Raji (cell line): Measurements from ENCODE around the gene RRH.

Experiments
- POLR2A ChIP-seq: IDR thresholded peaks from 2 replicates; pipeline ENCODE4 v1.6.1; 2011; ENCODE audit warnings: low read depth, low read length, control low read depth; ENCODE audit not compliant: insufficient read depth

Gene RRH, protein sequence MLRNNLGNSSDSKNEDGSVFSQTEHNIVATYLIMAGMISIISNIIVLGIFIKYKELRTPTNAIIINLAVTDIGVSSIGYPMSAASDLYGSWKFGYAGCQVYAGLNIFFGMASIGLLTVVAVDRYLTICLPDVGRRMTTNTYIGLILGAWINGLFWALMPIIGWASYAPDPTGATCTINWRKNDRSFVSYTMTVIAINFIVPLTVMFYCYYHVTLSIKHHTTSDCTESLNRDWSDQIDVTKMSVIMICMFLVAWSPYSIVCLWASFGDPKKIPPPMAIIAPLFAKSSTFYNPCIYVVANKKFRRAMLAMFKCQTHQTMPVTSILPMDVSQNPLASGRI

DNA sequence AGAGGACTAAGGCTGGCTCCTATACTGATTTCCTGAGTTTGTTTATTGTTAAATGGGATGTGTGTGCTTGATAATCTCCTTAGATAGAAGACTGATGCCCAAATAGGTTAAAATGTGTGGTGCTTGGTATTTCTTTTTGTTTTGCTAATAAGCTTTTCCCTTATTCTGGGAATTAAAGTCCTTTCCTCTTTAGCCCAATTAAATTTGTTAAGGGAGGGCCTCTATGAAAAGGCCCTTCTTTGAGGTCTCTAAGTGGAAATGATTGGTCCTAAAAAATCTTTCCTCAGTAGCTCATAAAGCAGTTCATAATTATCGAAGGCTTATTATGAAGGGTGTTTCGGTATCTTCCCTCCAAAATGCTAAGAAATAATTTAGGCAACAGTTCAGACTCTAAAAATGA, at the start of gene RRH:
TSS of gene RRH (plus strand) at position 301 of the 400 bp plus-strand sequence. CDS start at position 357, 56 bp downstream.
- TF ChIP-seq POLR2A, result no peak

DNA sequence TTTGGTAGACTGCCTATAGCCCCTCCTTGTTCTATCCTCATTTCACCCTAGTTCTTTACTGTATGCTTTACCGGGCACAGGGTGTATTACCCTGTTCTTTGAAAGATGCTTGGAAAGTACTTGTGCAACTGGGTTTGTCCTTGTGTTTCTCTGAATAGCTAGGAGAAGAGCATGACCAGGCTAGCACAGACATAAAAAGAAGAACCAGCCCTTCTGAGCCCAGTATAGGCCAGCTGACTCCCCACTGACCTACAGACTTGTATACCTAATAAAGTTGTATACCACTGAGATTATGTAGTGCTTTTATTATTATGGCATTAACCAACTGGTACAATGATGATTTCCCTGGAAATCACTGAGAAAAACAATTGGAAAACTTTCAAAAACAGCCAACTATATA, 40.9 kb upstream of the RRH start:
- TF ChIP-seq POLR2A, result no peak

DNA sequence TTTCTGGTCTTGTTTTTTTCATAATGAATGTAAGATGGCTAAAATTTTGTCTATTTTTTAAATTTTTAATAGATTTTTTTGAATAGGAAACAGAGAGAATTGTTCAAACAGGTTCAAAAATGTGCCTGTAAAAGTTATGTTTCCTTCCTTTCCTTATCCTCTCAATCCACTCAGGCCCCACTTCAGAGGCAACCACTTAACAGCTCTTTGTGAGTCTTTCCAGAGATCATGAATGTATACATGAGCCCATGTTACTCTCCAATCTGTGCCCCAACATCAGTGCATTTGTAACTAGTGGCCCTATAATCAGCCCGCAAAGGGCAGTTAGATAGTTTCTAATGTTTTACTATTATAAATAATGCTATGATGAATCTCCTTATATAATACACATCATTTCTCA, 40.0 kb upstream of the RRH start:
- TF ChIP-seq POLR2A, result no peak

DNA sequence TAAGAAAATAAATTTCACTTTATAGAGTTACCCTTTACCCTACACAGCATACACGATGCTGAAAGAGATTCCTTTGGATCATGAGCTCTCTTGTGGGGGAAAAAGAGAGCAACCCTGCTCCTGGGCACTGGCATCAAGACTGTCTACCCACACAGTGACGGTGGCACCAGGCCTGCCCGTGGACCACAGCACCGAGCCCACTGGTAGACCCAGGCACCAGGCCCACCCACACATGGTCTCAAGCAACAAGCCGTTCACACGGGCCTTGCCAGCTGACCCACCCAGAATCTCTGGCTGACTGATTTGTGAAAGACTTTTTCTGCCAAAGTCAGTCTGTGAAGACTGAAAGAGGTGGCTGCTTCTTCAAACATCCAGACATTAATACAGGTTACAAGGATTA, 32.7 kb upstream of the RRH start:
- no peak for TF ChIP-seq POLR2A

DNA sequence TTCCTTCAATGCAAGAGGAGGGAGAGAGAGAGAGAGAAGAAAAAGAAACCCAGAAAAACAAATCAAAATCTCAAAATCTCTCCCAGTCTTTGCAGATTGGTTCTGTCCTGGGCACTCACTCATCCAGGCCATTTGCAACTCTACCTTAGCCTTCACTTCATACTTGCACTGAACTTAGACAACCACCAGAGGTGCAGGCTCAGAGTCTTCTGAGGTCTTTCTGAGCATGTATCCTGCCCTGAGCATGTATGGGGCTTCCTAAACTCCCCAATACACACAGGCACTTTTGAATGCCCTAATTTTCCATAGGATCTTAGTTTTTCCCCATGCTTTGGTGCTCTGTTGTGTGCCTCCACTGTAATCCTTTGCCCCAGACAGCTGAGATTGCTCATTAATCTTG, 28.9 kb upstream of the RRH start:
- no peak for TF ChIP-seq POLR2A

DNA sequence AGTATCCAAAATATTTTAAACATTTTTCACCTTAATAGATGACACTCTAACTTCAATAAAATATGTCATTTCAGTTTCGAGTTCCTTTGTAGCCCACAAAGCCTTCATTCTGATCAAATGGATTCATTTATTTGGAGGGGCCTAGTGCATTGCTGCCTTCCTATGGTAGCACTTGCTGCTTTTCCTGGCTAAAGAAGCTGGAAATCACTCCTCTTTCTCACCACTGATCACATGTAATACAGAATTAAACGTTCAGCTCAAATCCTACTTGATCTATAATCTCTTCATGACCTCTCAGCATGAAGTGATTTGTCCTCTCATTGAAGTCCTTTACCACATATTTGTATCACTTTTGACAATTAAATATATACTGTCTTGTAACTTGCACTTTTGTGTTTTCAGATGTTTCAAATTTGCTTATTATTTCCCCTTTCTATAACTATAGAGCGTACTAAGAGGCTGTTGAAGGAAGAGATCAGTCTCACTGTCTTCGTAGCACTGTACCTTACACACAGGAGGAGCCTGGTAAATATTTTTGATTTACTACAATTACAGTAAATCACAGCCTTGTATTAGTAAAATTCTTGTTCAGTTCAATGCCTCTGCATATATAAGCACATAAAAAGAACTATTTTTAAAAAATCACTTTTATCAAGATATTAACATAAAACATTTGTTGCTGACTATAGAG, 26.5 kb upstream of the RRH start:
- no peak for TF ChIP-seq POLR2A

DNA sequence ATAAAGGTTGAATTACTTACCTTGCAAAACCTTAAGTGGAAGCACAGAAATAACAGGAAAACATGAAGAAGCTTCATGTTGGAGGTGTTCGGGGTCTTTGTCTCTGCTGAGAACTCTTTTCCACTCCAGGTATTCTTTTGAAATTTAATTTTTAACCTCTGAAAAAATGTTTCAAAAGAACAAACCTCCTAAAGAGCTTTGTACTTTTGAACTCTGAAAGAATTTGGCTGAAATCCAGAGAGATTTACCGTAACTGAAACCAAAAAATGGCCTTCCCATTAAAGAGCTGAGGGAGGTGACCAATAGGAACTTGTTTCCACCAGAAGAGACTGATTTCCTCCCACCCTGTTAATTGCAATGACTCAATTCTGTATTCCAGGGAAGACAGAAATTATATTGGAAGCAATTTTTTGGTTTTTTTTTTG, 25.9 kb upstream of the RRH start, which contains the start of gene CFI:
TSS of gene CFI (minus strand) at position 105 of the 425 bp plus-strand sequence. CDS start at position 77, 28 bp downstream.
- no peak for TF ChIP-seq POLR2A

DNA sequence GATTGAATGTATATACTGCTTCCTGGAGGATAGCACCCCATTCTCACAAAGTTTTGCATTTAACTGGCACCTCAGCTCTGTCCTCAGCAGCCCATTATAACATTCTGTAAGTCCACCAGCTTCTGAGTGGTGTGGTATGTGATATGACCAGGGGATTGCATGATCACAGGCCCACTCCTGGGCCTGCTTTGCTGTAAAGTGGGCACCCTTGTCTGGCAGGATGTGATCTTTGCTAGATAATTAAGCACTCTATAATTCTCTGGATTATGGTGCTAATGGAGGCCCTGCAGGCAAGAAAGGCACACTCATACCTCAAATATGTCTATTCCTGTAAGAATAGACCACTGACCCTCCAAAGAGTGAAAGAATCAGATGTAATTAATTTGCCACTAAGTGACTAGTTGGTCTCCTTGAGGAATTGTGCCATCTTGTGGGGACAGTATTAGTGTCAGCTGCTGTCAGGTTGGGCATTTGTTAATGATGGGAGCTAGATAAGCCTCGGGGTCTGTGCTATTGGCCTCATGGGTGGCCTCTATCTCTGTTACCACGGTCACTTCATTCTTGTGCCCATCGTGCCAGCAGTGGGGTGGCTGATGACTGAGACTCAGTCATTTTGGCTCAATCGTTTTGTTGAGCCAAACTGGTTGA, 23.7 kb upstream of the RRH start:
- TF ChIP-seq POLR2A, result no peak

DNA sequence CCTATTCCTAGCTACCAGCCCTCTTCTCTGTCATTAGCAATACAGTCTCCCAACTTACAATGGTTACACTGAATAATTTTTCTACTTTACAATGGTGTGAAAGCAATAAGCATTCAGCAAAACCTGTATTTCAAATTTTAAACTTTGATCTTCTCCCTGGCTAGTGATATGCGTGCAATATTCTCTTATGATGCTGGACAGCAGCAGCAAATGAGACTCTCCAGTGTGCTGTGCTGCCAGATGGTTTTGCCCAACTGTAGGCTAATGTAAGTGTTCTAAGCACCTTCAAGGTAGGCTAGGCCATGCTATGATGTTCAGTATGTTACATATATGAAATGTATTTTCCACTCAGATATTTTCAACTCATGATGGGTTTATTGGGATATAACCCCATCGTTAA, 18.1 kb upstream of the RRH start:
- no peak for TF ChIP-seq POLR2A

DNA sequence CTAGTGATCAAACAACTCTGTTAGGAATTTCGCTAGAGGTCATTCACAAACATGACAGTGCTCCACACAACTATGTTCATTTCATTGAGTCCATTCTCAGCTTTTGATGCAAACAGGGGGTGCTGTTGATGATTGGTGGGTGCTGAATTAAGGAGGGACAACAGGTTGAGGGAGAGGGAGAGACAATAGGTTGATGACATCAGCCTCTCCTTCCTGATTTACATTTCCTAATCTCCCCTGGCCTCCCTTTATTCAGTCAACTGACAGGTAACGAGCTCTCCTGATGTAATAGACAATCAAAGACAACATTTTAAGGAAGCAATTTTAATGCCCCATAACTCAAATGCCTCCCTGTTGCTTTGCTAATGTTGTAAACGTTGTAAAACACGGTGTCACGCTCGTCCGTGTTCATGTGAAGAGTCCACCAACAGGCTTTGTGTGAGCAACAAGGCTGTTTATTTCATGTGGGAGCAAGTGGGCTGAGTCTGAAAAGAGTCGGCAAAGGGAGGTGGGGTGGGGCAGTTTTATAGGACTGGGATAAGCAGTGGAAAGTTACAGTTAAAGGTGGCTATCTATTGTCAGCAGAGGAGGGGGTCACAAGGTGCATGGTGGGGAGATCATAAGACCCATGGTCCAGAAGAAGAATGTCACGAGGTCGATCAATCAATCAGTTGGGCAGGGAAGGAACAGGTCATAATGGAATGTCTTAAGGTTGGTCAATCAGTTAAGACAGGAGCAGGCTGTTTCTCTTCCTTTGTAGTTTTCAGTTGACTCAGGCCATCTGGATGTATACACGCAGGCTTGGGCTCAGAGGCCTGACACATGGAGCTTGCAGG, 17.0 kb upstream of the RRH start:
- TF ChIP-seq POLR2A, result no peak

DNA sequence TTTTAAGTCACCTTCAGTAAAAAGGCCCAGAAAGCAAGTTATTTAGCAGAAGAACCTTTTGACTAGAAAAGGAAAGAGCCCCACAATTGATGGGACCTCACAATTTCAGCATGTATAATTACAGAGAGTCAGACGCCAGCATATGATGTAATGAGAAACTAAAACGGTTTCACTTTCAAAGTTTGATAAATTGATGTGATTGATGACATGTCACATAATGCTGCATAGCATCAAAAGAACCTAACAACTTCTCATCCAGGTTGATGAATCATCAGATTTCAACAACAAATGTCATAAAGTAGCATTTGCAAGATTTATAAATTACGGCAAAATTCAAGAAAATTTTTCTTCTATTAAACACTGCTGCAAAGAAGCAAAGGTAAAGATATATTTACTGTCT, 16.1 kb upstream of the RRH start:
- TF ChIP-seq POLR2A, result no peak

DNA sequence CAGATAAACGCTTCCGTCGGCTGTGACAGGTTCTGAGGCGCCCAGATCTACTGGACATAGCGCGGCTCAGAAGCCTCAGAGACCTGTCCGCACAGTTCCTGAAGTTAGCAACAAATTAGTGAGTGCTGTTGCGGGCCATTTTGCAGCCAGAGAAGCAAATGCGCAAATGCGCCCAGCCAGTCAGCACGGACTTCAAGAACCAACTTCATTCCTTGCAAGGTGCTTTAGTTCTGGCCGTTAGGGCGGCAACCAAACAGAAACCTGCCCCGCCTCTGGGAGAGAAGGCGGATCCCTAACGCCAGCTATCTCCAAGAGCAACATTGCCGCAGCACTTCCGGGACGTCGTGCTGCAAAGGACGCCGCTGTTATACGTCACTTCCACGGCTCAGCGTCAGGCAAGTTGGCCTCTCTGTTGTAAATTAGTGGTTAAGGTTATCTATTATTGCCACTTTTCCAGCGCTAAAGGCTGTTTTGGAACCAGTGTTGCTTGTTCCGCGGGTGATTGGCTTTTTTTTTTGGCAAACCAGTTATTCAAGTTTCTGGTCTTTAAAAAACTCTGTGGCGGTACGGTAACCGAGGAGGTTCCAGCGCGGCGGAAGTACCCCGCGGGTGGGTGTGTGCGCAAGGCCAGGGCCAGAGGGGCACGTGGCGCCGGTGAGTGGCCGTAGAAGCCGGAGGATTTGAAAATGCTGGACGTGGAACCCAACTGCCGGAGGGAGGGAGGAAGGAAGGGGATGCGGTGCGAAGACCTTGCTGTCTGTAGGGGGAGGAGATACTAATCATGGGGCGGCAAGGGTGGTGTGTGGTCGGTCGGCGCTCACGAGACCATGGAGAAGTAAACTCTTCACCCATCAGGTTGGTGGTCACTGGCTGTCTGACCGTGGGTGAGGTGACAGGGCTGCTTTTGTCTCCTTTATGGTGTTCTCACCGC, 12.4 kb upstream of the RRH start, which contains the start of gene GAR1:
TSS of gene GAR1 (plus strand) at position 612 of the 931 bp plus-strand sequence. CDS start 403 bp downstream, outside the sequence.
- TF ChIP-seq POLR2A, result peak; percentile 81

DNA sequence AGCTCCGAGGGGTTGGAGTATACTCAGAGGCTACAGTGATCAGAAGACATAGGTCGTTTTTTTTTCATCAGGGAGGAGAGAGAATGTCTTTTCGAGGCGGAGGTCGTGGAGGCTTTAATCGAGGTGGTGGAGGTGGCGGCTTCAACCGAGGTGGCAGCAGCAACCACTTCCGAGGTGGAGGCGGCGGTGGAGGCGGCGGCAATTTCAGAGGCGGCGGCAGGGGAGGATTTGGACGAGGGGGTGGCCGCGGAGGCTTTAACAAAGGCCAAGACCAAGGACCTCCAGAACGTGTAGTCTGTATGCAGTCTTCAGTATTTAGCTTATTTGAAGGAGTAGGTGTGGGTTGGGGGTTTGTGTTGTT, 11.7 kb upstream of the RRH start:
- TF ChIP-seq POLR2A, result no peak

DNA sequence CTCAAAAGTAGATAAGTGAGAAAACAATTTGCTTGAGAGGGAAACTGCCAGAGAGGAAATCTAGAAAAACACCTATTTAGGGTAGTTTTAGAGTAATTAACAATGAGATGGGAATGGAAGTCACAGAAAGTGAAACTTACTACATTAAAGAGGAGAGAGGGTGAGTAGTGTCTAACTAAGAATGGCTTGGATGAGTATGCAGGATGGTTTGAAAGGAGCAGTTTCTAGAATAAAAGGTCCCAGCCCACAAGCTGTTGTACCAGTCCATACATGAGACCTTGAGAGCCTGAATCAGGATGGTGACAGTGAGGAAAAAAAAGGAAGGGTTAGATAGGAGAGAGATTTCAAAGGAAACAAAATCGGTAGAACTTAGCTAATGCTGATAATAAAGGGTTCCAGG, 10.9 kb upstream of the RRH start:
- no peak for TF ChIP-seq POLR2A
